Measurements from ENCODE around the gene AHR. TPM values are rescaled to one million over a fixed set of nuclear protein-coding genes. Genes with fewer than 3 reads are reported as not detected.
A peak's percentile ranks its signal among the peaks of the same experiment; 100 is the strongest.

Gene AHR
- total and polyA plus RNA-seq, 10 donors = 7.4 to 95.9 (median 71.3) TPM

GRCh38 chr7:17300012-17300411, 1.6 kb downstream of the AHR start:
- Histone ChIP-seq H3K27me3 (replicated peaks in 1 of 7) (no peaks in the 10 kb centered on the region), H3K4me1 (peaks cover 8 to 75% (median 52%) of the 10 kb centered on the region in 6 donors), H3K27ac (peak overlapping the region; percentile 93 to 96 (median 94)), H3K9me3 (no peaks in the 10 kb centered on the region), H3K4me3 (peak overlapping the region; percentile 73 to 91 (median 86)), H3K36me3 (no peaks in the 10 kb centered on the region)
- 2 to 7% (median 3%) methylated on average over 5 of the region's 5 CpGs for WGBS, 5 donors
- intact Hi-C loops (cut with DNase I; ENCODE audit: low total_unique reads) = loop anchor here (10.0 kb wide), 1 partner anchor 225 kb away; no protein-coding TSS in a partner anchor
- no peak for TF ChIP-seq CTCF (IDR thresholded peaks at IDR 0.05 in 8 of 11, conservative IDR thresholded peaks at IDR 0.05 in 3 of 11)
- TF ChIP-seq POLR2A (IDR thresholded peaks at IDR 0.05) = no peak
- TF ChIP-seq POLR2AphosphoS5 (IDR thresholded peaks at IDR 0.05) = no peak
- no peak for DNase-seq

- Histone ChIP-seq H3K27me3 (replicated peaks in 1 of 7) (no peaks in the 10 kb centered on the region), H3K36me3 (no peaks in the 10 kb centered on the region), H3K9me3 (no peaks in the 10 kb centered on the region), H3K4me1 (peaks cover 12 to 80% (median 57%) of the 10 kb centered on the region in 6 donors), H3K4me3 (peak overlapping the region; percentile 73 to 91 (median 86)), H3K27ac (peak overlapping the region; percentile 93 to 96 (median 94))
- WGBS, 5 donors = 11 to 28% (median 25%) methylated on average over 1 of the region's 1 CpG
- DNase-seq = no peak
- TF ChIP-seq POLR2A (IDR thresholded peaks at IDR 0.05) (no peak), CTCF (IDR thresholded peaks at IDR 0.05 in 8 of 11, conservative IDR thresholded peaks at IDR 0.05 in 3 of 11) (no peak), POLR2AphosphoS5 (IDR thresholded peaks at IDR 0.05) (no peak)
- intact Hi-C loops (cut with DNase I; ENCODE audit: low total_unique reads) = loop anchor here (10.0 kb wide), 1 partner anchor 224 kb away; no protein-coding TSS in a partner anchor
These were observed 2.0 kb downstream of the AHR start for GRCh38 chr7:17300437-17300836.

GRCh38 chr7:17301471-17302456, 3.3 kb downstream of the AHR start:
- H3K27ac ChIP-seq = peak overlapping the region in 7 of 8 donors; percentile 36 to 96 (median 94)
- intact Hi-C loops (cut with DNase I; ENCODE audit: low total_unique reads) = loop anchor here (10.0 kb wide), 1 partner anchor 223 kb away; no protein-coding TSS in a partner anchor

More at GRCh38 chr7:17301471-17302456, 3.3 kb downstream of the AHR start:
- peak overlapping the region in 7 of 8 donors; percentile 73 to 91 (median 86) for H3K4me3 ChIP-seq
- WGBS, 5 donors = 4 to 11% (median 6%) methylated on average over 2 of the region's 2 CpGs
- peaks cover 21 to 91% (median 66%) of the 10 kb centered on the region in 6 donors for H3K4me1 ChIP-seq
- no peak for DNase-seq
- H3K36me3 ChIP-seq = no peaks in the 10 kb centered on the region
- no peaks in the 10 kb centered on the region for H3K9me3 ChIP-seq
- no peaks in the 10 kb centered on the region for H3K27me3 ChIP-seq (replicated peaks in 1 of 7)
- TF ChIP-seq CTCF (IDR thresholded peaks at IDR 0.05 in 8 of 11, conservative IDR thresholded peaks at IDR 0.05 in 3 of 11) = peak in 7 of 11 experiments; percentile 34 to 71 (median 55)
- TF ChIP-seq POLR2A (IDR thresholded peaks at IDR 0.05) = no peak
